ENCODE data around the gene DGKQ. TPM values are rescaled to one million over a fixed set of nuclear protein-coding genes. Genes with fewer than 3 reads are reported as not detected.

The DGKQ gene
- total RNA-seq (2022) = 8.8 and 11.8 TPM in 2 replicates
- percentile 26 among the genes with signal in this experiment for Bru-seq, nascent RNA
- BruChase-seq, experiment 1, labeled RNA remaining after a 6-hour chase = percentile 50 among the genes with signal in this experiment
- percentile 46 among the genes with signal in this experiment for BruChase-seq, experiment 2, labeled RNA remaining after a 2-hour chase
- long read RNA-seq, full-length matches to known transcripts = 3 of 17 reads
- long read RNA-seq, partial matches to known transcripts = 4 of 17 reads
- long read RNA-seq, other reads (novel, unspliced or antisense) = 10 of 17 reads

- no TSS peak for BruUV-seq (replicated peaks)
- H3K27me3 Mint-ChIP-seq (ENCODE audit: unreplicated experiment) = no peaks in the 10 kb centered on the region
- no peaks in the 10 kb centered on the region for H3K9me3 Mint-ChIP-seq (ENCODE audit: low read depth, unreplicated experiment)
- H3K4me1 Mint-ChIP-seq (ENCODE audit: low read depth, unreplicated experiment) = peaks cover 14% of the 10 kb centered on the region
- TF ChIP-seq CTCF (IDR thresholded peaks at IDR 0.05; ENCODE audit: unreplicated experiment) = no peak
- peak; percentile 76 for DNase-seq
- H3K4me3 Mint-ChIP-seq (ENCODE audit: low read depth, unreplicated experiment) = peak within 1 kb of the TSS; percentile 64
- no peak within 1 kb of the TSS for H3K27ac Mint-ChIP-seq (ENCODE audit: unreplicated experiment)
- CTCF ChIA-PET = no interaction called here
- intact Hi-C loops (cut with micrococcal nuclease; ENCODE audit: unreplicated experiment) = no loop called here
- peaks cover 10% of the 10 kb centered on the region for H3K36me3 Mint-ChIP-seq (ENCODE audit: insufficient read depth, unreplicated experiment)
Measured at GRCh38 chr4:973431-974397, at the start of gene DGKQ. Gene DGKQ, minus strand, starts transcription at chr4:973569. Its CDS starts 87 bp downstream, at chr4:973482.

GRCh38 chr4:1022739-1023066 lies 49.3 kb upstream of the DGKQ start:
- no peak for TF ChIP-seq CTCF (IDR thresholded peaks at IDR 0.05; ENCODE audit: unreplicated experiment)
- no peak overlapping the region for H3K27ac Mint-ChIP-seq (ENCODE audit: unreplicated experiment)
- no TSS peak for BruUV-seq (replicated peaks)
- no peak for DNase-seq
- no peaks in the 10 kb centered on the region for H3K27me3 Mint-ChIP-seq (ENCODE audit: unreplicated experiment)
- CTCF ChIA-PET = no interaction called here
- intact Hi-C loops (cut with micrococcal nuclease; ENCODE audit: unreplicated experiment) = no loop called here
- no peaks in the 10 kb centered on the region for H3K4me1 Mint-ChIP-seq (ENCODE audit: low read depth, unreplicated experiment)
- H3K36me3 Mint-ChIP-seq (ENCODE audit: insufficient read depth, unreplicated experiment) = peaks cover 22% of the 10 kb centered on the region
- H3K4me3 Mint-ChIP-seq (ENCODE audit: low read depth, unreplicated experiment) = no peak overlapping the region
- no peaks in the 10 kb centered on the region for H3K9me3 Mint-ChIP-seq (ENCODE audit: low read depth, unreplicated experiment)

- no TSS peak for BruUV-seq (replicated peaks)
- no peak for TF ChIP-seq CTCF (IDR thresholded peaks at IDR 0.05; ENCODE audit: unreplicated experiment)
- H3K36me3 Mint-ChIP-seq (ENCODE audit: insufficient read depth, unreplicated experiment) = peaks cover 20% of the 10 kb centered on the region
- no peaks in the 10 kb centered on the region for H3K4me1 Mint-ChIP-seq (ENCODE audit: low read depth, unreplicated experiment)
- H3K9me3 Mint-ChIP-seq (ENCODE audit: low read depth, unreplicated experiment) = no peaks in the 10 kb centered on the region
- no peak overlapping the region for H3K4me3 Mint-ChIP-seq (ENCODE audit: low read depth, unreplicated experiment)
- no peak overlapping the region for H3K27ac Mint-ChIP-seq (ENCODE audit: unreplicated experiment)
- H3K27me3 Mint-ChIP-seq (ENCODE audit: unreplicated experiment) = no peaks in the 10 kb centered on the region
- CTCF ChIA-PET = no interaction called here
- DNase-seq = no peak
- intact Hi-C loops (cut with micrococcal nuclease; ENCODE audit: unreplicated experiment) = no loop called here
Measured at GRCh38 chr4:1022051-1022738, 48.8 kb upstream of the DGKQ start.

GRCh38 chr4:1021386-1022050 lies 48.1 kb upstream of the DGKQ start:
- Mint-ChIP-seq H3K36me3 (ENCODE audit: insufficient read depth, unreplicated experiment) (peaks cover 15% of the 10 kb centered on the region), H3K4me3 (ENCODE audit: low read depth, unreplicated experiment) (no peak overlapping the region), H3K27me3 (ENCODE audit: unreplicated experiment) (no peaks in the 10 kb centered on the region), H3K4me1 (ENCODE audit: low read depth, unreplicated experiment) (no peaks in the 10 kb centered on the region), H3K27ac (ENCODE audit: unreplicated experiment) (no peak overlapping the region), H3K9me3 (ENCODE audit: low read depth, unreplicated experiment) (no peaks in the 10 kb centered on the region)
- intact Hi-C loops (cut with micrococcal nuclease; ENCODE audit: unreplicated experiment) = no loop called here
- CTCF ChIA-PET = no interaction called here
- BruUV-seq (replicated peaks) = no TSS peak
- no peak for TF ChIP-seq CTCF (IDR thresholded peaks at IDR 0.05; ENCODE audit: unreplicated experiment)
- DNase-seq = no peak
